Superior temporal gyrus (tissue), 1 donor: ENCODE measurements around the gene EMCN.

Experiments used
- DNase-seq: peaks from one replicate; pipeline ENCODE4 v3.0.0-alpha.2; 2016; ENCODE audit errors: extremely low spot score

EMCN gene

DNA sequence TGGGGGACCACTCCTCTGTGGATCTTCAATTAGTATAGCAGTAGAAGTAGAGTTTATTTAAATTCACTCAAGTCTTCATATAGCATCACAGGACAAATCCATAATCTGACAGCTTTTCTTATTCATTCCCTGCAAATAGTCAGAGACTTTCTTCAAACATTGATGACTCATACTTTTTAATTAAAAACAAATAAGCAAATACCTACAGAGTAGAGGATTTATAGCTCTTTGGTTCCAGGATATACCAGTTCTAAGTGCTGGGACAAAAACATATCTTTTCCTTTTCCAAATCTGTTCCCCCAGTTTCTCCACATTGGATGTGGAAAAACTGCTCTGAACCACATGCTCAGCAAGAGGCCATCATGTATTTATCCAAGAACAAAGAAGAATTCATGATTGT lies 24.1 kb downstream of the EMCN start:
- no peak for DNase-seq

DNA sequence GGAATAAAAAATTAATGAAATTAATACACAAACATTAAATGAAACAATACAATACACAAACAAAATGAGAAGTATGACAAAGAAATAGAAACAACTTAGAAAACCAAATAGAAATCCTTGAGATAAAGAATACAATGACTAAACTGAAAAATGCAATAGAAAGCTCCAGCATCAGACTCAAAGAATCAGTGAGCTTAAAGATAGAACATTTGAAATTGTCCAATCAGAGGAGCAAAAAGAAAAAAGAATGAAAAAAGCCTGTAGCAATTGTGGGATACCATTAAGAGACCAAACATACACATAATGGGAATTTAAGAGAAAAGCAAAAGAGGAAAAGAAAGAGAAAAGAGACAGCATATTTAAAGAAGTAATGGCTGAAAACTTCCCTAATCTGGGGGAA lies 25.7 kb downstream of the EMCN start:
- no peak for DNase-seq

DNA sequence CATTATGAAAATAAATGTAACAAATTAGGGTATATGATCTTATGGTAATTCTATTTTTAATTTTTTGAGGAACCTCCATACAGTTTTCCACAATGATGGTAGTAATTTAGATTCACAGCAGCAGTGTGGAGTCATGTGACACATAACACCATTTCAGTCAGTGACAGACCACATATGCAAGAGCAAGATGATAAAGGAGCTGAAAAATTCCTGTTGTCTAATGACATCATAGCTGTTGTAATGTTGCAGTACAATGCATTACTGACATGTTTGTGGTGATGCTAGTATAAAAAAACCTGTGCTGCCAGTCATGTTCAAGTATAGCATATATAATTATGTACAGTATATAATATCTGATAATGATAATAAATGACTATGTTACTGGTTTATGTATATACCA lies 28.5 kb downstream of the EMCN start:
- DNase-seq, result no peak

DNA sequence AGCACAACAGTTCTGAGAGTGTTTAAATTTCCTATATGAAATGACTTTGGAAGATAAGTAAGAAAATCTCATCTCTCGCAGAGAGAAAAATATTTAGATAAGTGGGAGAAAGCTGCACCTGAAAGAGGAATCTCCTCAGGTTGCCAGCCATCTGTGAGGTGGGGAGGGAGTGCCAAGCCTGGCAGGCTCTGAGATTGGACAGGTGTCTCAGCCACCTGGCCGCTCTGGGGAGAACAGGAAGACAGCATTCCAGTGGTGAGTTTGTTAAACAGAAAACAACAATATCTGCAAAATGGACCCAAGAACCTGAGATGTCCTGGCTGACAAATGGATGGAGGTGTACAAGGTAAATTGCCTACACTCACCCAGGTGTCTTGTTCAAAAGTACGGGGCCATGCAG lies 31.3 kb downstream of the EMCN start:
- DNase-seq, result no peak

DNA sequence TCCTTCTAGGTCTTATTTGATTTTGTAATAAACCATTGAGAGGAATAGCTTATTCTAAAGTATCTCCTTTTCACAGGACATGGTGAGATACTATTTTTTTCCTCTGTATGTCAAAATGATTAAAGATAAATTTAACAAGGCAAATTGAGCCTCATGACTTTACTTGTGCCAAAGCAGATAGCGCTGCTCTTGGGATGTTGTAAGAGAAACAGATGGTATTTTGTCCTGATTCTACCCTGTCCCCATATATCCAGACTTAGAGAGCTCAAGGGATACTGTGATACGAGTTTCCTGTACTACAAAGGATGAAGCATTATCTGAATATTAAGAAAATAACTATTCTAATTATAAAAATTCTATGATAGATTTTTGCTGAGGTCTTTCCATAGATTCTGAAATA lies 34.0 kb downstream of the EMCN start:
- DNase-seq, result peak; percentile 26

DNA sequence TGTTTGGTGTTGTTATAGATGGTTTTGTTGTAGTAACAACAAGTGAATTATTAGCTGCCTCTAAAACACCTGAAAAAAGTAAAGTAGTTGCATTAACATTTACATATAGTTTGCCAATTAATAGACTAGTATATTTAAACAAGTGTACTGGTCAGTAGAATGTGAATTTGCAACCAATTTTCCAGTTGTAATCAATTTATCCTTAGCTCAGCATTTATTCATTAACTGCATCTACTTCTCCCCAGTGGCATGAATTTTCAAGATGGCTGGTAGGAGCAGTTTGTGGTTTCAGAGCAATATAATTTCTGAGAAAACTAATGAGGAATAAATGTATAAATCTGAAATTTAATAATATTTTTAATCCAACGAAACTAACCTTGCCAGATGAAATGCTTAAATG lies 37.9 kb downstream of the EMCN start:
- no peak for DNase-seq

DNA sequence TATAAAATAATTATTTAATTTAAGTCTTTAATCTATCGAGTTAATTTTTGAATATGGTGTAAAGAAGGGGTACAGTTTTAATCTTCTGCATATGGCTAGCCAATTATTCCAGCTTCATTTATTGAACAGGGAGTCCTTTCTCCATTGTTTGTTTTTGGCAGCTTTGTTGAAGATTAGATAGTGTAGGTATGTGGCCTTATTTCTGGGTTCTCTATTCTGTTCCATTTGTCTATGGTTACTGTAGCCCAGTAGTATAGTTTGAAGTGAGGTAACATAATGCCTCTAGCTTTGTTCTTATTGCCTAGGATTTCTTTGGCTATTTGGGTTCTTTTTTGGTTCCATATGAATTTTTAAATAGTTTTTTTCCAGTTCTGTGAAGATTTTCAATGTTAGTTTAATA lies 48.3 kb downstream of the EMCN start:
- no peak for DNase-seq

DNA sequence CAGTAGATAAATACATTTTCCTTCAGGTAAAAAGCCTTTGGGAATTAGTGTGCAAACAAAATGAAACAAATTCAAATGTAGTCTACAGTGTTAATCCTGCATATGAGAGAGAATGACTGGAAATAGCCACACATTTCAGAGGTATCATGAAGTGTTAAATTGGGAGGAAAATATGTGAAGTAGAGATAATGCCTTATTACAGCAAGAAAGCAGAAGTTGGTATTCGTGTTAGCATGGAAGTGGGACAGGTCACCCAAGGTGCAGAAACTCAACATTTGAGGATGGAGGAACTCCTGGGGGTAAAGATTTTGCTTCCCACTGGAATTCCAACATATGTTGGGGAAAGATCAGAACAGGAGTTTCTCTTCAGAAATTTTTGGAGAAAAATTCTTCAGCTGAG lies 51.3 kb downstream of the EMCN start:
- no peak for DNase-seq

DNA sequence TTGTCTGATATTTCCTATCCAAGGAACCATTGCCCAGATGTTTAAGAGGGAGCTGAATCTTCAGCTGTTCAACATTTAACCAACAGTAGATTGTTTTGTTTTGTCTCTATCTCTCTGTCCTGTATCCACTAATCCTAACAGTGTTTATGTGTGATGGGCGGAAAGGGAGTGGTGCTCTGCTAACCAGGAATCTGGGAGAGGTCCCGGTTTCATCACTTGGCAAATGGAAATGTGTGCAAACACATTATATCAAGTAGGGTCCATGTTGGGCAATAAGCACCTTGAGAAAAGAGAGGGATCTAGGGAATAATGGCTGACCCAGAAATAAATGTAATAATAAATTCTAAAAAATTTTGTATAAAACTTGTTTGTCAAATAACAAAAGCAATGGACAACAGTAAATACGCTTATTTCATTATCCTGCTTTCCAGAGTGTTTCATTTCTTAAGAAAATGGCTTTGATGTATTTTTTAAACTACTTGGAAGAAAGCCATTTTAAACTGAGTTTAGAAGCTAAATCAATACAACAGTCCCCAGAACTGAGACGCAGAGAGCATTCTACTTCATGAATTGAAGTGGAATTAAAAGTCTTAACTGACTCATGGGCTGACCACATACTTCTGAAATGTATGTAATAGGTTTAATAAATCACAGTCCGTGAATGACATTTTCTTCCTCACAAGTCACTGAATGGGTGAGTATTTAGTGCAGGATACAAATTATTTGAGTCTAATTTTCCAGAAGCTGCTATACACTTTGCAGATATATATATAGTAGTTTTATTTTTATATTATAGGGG lies 55.8 kb downstream of the EMCN start:
- DNase-seq, result no peak

DNA sequence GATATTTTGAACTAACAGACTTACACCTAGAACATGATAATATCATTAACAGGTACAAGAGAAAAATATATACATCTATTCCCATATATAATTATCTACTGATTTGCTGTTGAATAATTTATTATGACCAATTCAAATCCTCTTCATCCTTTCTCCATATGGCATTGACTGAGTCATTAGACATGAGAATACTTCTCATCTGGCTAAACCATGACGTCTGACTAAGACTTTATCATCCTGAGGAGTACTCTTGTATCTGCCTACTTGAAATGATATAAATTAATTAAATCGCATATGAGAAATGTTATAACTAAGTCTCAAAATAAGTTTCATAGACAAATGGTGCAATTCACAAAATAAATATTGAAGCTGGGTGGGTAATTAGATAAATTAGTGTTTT lies 67.4 kb downstream of the EMCN start:
- no peak for DNase-seq

DNA sequence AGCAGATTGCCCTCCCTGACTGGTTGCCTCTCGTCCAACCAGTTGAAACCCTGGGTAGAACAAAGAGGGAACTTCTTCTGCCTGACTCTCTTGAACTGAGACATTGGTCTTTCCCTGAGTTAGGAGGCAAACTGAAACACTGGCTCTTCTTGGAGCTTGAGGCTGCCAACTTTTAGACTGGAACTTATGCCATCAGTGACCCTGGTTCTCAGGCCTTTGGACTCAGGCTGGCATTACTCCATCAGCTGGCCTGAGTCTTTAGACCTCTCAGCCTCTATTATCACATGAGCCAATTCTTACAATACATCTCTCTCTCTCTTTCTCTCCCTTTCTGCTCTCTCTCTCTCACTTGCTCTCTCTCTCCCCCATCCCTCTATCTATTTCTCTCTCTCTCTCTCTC lies 86.4 kb downstream of the EMCN start:
- no peak for DNase-seq

DNA sequence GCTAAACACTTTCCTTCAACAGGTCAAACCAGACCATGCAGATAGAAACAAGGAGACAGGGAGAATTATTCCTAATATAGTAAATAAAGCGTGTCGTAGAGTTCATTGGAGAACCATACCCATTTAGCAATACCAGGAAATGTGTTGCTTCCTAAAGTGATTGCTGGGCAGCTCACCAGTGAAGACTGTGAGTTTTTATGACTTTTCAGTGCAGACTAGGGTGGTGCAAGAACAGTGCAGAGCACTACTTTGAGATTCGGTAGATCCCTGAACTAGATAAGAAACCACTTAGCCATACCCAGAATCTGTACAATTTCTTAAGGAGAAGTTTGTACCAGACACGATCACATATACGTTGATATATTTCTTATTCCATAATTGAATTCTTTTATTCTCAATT lies 87.4 kb downstream of the EMCN start:
- no peak for DNase-seq

DNA sequence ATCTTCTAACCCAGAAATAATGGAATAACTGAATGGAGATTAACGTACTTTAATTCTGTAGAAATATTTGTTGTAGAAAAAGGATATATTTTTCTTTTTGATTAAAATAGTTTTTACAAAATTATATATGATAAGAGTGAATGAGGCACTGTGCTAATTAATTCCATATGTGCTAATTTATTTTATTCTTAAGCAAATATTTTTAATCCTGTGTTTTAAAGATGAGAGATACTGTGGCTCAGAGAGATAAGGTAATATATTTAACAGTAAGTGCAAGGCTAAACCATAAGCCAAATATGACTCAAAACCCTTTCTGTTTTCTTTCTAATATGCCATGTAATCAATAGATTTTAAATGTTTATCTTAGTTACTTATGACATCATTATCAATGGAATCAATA lies 88.2 kb downstream of the EMCN start:
- DNase-seq, result no peak

DNA sequence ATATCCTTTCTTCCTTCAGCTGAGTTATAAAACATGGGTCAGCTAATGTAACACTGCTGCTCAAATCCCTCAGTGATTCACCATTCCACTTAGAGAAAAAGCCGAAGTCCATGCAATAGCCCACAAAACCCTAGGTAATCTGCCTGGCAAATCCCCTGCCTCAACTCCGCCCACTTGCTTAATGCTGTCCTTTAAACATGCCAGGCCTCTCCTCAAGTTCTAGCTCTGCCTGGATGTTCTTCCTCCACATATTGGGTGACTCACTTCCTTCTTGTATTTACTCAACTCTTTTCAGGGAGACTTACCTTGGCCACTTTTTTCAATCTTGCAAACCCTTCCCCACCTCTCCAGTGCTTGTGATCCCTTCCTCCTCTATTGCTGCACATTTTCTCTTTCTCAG lies 89.8 kb downstream of the EMCN start:
- no peak for DNase-seq

DNA sequence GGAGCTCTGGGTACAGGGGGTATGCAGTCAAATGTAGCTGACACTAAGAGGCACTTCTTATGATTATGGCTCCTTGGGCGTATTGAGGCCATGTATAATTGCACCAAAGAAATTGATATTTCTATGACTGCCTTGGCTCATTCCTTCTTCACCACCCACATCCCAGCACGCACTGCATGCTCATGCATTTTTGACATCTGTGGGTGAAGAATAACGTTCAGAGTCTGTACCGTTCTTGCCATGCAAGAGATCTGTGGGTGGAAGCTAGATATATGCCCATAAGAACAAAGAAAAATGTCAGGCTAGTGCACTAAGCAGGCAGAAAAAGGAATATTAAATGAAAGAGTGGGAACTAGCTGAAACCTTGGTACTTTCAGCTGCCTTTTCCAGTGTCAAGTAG lies 93.4 kb downstream of the EMCN start:
- DNase-seq, result peak; percentile 60

DNA sequence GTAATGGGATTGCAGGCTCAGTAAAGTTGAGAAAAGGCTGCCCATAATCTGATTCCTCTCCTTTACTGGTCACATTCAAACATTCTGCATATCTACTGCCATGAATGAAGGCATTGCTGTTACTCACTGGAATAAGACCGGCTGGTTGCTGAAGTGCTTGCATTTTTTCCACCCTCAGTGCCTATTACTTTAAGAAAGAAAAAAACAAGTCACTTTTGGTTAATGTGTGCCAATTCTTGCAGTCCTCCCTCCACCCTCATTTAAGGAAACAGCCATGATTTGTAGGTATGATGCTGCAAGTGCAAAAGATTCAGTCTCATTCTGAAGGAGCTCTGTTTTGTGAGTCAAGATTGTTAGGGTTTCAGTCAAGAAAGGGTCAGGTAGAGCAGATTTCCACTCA lies 94.9 kb downstream of the EMCN start:
- DNase-seq, result no peak

DNA sequence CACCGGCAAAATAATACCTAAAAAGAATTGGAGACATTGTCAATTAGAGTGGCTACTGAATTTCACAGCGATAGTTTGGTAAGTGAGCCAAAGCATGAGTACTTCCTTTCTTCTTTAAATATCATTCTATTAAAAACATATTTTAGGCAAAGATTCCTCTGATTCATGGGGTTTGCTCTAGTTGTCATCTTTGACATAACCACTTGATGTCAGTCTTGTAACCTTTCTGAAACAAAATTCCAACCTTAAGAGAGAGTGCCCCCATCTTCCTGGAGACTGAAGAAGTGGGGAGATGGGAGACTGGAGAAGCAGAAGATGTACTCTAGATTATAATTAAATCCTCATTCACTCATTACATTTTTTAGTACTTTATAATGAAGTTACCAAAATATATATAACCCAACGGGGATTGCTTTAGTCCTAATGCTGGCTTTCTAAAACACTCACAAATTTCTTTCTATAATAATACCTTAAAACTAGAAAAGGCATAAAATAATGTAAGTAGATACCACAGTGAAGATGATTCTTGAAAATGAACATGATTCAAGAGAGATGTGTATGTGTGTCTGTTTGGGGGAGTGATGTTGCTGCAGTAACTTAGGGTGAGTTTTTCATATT lies 96.4 kb downstream of the EMCN start:
- DNase-seq, result peak; percentile 69

DNA sequence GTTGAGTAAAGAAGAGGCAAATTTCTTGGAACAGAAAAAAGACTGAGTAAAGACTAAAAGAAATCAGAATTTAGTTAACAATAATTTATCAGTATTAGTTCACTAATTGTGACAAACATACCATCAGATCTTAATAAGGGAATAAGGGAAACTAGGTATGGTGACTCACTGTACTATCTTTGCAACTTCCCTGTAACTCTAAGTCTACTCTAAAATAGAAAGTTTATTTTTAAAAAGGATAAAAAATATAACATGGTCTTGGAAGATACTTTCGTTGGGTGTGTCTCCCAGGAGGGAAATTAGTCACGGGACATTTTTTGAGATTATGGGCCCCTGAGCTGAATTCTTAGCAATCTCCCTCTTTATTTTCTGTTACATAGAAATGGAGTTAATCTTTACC lies 97.3 kb downstream of the EMCN start:
- DNase-seq, result no peak

DNA sequence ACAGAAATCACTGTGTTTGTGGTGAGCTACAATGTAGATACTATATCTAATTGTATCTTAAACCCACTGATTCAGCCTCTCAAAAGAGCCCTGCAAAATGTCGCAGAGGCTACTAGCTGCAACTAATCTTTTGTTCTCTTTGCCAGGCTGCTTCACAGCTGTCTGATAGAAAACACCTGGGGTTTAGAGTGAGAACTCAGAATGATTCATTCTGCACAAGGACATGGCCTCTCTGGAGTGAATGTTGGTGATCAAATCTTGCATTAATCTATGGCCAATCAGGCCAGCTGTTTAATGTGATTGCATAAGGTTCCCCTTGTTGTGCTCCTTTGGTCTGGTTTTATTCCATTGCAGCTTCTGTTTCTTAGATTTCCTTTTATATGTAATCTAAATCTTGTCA lies 100.3 kb downstream of the EMCN start:
- DNase-seq, result no peak

DNA sequence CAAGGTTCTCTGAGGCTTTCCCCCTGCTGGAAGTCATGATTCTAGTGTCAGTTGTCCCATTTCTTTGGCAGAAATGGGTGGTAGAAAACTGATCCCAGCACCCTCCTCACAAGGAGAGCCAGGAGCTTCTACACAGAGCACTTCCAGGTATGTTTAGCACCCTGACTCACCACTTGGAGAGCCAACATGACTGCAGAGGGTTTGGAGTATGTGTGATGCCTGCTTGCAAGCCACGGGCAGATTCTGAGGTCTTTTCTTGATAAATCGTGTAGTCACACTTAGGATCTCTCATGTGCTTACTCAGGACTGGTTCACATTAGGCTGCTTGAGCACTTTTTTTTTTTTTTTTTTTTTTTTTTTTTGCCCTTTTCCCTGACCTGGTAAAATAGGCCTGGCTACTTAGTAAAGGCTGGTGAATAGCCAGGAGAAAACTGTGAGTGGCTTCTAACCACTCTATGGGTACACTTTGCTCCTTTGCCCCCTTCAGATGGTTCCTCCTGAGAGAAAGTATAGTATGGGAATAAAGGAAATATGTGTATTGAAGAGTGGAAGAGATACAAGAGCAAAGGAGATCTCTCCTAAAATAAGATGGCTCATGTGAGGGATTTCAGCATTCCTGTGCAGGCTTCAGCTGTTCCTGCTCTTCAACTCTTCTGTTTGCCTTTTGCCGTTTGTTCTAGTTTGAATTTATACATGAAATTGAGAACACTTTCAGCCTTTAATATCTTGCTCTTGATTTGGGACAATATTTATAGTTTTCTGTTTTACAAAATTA lies 103.6 kb downstream of the EMCN start:
- DNase-seq, result no peak

DNA sequence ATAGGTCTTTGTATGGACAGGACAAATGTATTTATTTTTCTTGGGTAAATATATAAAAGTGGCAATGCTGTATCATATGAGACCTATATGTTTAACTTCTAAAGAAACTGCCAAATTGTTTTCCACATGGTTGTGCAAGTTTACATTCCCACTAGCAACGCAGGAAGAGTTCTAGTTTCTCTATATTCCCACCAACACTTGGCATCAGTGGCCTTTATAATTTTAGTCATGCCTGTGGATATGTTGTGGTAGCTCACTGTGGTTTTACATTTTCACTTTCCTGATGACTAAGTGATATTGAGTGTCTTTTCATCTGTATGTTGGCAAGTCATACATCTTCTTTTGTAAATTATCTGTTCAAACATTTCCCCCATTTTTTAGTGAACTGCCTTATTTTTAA lies 126.0 kb downstream of the EMCN start:
- DNase-seq, result no peak

DNA sequence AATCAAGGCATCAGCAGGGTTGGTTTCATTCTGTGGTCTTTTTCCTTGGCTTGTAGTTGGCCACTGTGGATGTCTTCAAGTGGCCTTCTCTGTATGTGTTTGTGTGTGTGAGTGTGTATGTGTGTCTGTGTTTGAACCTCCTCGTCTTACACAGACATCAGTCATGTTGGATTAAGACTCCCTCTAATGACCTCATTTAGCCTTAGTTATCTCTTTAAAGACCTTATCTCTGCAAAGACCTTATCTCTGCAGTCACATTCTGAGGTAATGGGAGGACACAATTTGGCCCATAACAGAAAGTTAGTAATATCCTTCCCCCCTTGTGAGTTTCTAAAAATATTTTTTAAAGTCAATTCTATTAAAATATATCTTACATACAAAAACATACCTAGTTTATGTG lies 126.7 kb downstream of the EMCN start:
- DNase-seq, result no peak

DNA sequence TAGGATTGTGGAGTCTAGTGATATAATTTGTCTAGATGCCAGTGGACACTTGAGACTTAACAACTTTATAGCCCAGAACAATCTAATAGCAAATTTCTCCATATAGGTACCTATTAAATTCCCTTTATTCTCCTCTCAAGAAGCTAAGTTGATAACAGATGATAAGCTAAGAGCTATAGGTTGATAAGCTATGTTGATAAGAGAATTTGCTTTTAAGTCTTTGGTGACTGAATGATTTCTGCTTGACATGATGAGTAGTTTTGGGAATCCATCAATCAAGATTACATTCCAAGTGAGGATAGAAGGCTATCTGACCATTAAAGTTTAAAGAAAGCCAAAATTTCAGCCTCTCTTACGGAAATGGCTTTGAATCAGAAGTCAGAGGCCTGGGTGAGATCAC lies 131.6 kb downstream of the EMCN start:
- DNase-seq, result no peak
